SU-DHL-6 (cell line): ENCODE data around the gene RPL10.

Experiments used
- H2AFZ ChIP-seq: fragments of 200-600 bp; sonication (generic); 2 replicates; pipeline ENCODE4 v1.6.1; 2014; ENCODE audit warnings: low read depth, mild to moderate bottlenecking, moderate library complexity, mixed read lengths, antibody characterized with exemption, low read length; ENCODE audit not compliant: severe bottlenecking
- H3F3A ChIP-seq: fragments of 200-600 bp; shearing (Covaris generic); 2 replicates; pipeline ENCODE4 v1.6.0; 2016; ENCODE audit warnings: antibody characterized with exemption, mild to moderate bottlenecking; ENCODE audit not compliant: insufficient read depth
- H3K27ac ChIP-seq: fragments of 200-600 bp; sonication (generic); 2 replicates; pipeline ENCODE4 v1.5.1; 2016; ENCODE audit warnings: low read depth, mild to moderate bottlenecking, low read length, moderate library complexity, mixed read lengths
- H3K27me3 ChIP-seq: fragments of 200-600 bp; sonication (generic), shearing (Covaris generic); 2 replicates; pipeline ENCODE4 v1.6.0; 2014; ENCODE audit warnings: mild to moderate bottlenecking, low read length
- H3K36me3 ChIP-seq: fragments of 200-600 bp; sonication (generic); 2 replicates; pipeline ENCODE4 v1.6.1; 2014; ENCODE audit warnings: mild to moderate bottlenecking, low read length, mixed read lengths
- H3K4me2 ChIP-seq: fragments of 300-600, 200-600 bp; shearing (Covaris generic), sonication (generic); 2 replicates; pipeline ENCODE4 v1.6.0; 2014; ENCODE audit warnings: low read length, low read depth, mild to moderate bottlenecking; ENCODE audit not compliant: poor library complexity, severe bottlenecking
- H3K4me3 ChIP-seq: fragments of 200-600 bp; sonication (generic); 2 replicates; pipeline ENCODE4 v1.5.1; 2014; ENCODE audit warnings: antibody characterized with exemption, low read length, mild to moderate bottlenecking, mixed read lengths; ENCODE audit not compliant: insufficient read depth, poor library complexity, severe bottlenecking
- H3K79me2 ChIP-seq: fragments of 200-600 bp; sonication (generic); 2 replicates; pipeline ENCODE4 v1.6.1; 2014; ENCODE audit warnings: mild to moderate bottlenecking, low read length, moderate library complexity; ENCODE audit not compliant: insufficient read depth
- H3K9ac ChIP-seq: fragments of 200-600 bp; sonication (generic); 2 replicates; pipeline ENCODE4 v1.7.0; 2014; ENCODE audit warnings: mild to moderate bottlenecking, low read length
- H3K9me2 ChIP-seq: fragments of 200-600 bp; sonication (generic); replicated peaks from 2 replicates; pipeline ENCODE4 v1.6.1; 2014; ENCODE audit warnings: low read length; ENCODE audit not compliant: insufficient read depth
- H3K9me3 ChIP-seq: fragments of 200-600 bp; sonication (generic); 2 replicates; pipeline ENCODE4 v1.6.1; 2014; ENCODE audit warnings: low read length, mixed read lengths; ENCODE audit not compliant: insufficient read depth
- H4K20me1 ChIP-seq: fragments of 200-600 bp; sonication (generic); 2 replicates; pipeline ENCODE4 v1.6.1; 2014; ENCODE audit warnings: low read depth, mild to moderate bottlenecking, antibody characterized with exemption, low read length, moderate library complexity, mixed read lengths
- EZH2phosphoT487 ChIP-seq: fragments of 200-600 bp; sonication (generic), shearing (Covaris generic); conservative IDR thresholded peaks from 2 replicates; pipeline ENCODE4 v1.6.1; 2018; ENCODE audit warnings: mild to moderate bottlenecking, antibody characterized with exemption, low read length, moderate library complexity, mixed read lengths
- TF ChIP-seq, protein P1 (sequence below): fragments of 200-600 bp; sonication (generic); IDR thresholded peaks from one replicate; pipeline ENCODE4 v1.5.1; 2017; ENCODE audit warnings: antibody characterized with exemption, mild to moderate bottlenecking, low read length, moderate library complexity; ENCODE audit not compliant: insufficient read depth, poor library complexity, severe bottlenecking

RPL10 gene

DNA sequence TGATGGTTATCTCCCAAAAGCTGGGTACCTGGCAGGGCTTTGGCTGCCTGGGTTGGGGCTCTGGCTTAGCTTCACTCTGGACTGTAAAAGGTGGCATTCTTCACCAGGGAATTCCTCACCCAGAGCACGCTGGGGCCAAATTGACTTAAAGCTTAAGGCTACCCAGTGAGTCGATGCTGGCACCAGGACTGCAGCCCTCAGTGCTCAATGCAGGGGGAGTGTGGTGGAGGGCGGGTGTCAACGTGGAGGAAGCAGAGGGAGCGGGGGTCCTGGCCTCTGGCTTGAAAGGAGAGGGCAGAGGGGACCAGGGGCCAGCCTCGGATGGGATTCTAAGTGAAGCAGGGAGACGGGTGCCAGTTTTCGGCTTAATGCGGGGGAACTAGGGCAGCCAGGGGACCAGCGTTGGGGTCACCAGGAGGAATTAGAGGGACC lies 45.3 kb downstream of the RPL10 start:
- H3K27me3 ChIP-seq: no peaks in the 10 kb centered on the region
- no peaks in the 10 kb centered on the region for H3K9me3 ChIP-seq
- H3K9me2 ChIP-seq: no peaks in the 10 kb centered on the region
- H3K79me2 ChIP-seq: peaks cover 2% of the 10 kb centered on the region
- 0 out of 2 replicates have a peak, but pooled peaks cover 5% of the 10 kb centered on the region for H3F3A ChIP-seq
- H3K4me3 ChIP-seq: peak overlapping the region; percentile 56
- H3K9ac ChIP-seq: peak overlapping the region; percentile 86
- TF ChIP-seq, protein P1, sequence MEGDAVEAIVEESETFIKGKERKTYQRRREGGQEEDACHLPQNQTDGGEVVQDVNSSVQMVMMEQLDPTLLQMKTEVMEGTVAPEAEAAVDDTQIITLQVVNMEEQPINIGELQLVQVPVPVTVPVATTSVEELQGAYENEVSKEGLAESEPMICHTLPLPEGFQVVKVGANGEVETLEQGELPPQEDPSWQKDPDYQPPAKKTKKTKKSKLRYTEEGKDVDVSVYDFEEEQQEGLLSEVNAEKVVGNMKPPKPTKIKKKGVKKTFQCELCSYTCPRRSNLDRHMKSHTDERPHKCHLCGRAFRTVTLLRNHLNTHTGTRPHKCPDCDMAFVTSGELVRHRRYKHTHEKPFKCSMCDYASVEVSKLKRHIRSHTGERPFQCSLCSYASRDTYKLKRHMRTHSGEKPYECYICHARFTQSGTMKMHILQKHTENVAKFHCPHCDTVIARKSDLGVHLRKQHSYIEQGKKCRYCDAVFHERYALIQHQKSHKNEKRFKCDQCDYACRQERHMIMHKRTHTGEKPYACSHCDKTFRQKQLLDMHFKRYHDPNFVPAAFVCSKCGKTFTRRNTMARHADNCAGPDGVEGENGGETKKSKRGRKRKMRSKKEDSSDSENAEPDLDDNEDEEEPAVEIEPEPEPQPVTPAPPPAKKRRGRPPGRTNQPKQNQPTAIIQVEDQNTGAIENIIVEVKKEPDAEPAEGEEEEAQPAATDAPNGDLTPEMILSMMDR: no peak
- no peak for TF ChIP-seq EZH2phosphoT487
- H2AFZ ChIP-seq: no peak overlapping the region
- no peaks in the 10 kb centered on the region for H3K36me3 ChIP-seq
- no peaks in the 10 kb centered on the region for H4K20me1 ChIP-seq
- H3K27ac ChIP-seq: peak overlapping the region; percentile 15; the same call in 1 of the 2 replicates
- peak overlapping the region; percentile 67 for H3K4me2 ChIP-seq

DNA sequence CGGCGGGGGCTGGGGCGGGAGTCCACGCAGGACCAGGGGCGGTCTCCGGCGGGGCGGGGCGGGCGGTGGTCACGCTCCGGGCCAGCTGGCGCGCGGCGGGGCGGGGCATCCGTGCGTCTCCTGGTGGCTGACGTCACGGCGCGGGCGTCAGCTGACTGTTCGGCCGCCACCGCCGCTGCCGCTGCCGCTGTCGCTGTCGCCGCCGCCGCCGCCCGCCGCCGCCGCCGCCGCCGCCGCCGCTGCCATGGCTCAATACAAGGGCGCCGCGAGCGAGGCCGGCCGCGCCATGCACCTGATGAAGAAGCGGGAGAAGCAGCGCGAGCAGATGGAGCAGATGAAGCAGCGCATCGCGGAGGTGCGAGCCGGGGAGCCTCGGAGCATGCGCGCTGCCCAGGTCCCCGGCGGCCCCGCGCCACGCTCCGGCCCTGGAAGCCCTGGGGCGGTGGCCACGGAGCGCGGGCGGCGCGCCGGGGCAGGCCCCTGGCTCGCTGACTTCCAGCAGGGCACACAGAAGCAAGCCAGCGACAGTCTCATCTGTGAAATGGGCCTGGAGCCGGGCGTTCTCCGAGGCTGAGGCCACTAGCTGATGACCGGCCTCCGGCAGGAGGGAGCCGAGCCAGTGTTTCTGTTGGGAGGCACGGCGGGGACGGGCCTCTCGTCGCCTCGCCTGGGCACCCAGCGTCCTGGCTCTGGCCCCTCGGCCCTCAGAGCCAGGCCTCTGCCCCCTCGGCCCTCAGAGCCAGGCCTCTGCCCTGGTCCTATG lies 46.0 kb downstream of the RPL10 start, which contains the start of gene FAM50A:
Gene FAM50A, plus strand, starts transcription at position 150 of the 763 bp plus-strand sequence. Its CDS starts 95 bp downstream, at position 245.
- Histone ChIP-seq H3K79me2 (no peaks in the 10 kb centered on the region; the same call in 1 of the 2 replicates), H4K20me1 (no peaks in the 10 kb centered on the region)

DNA sequence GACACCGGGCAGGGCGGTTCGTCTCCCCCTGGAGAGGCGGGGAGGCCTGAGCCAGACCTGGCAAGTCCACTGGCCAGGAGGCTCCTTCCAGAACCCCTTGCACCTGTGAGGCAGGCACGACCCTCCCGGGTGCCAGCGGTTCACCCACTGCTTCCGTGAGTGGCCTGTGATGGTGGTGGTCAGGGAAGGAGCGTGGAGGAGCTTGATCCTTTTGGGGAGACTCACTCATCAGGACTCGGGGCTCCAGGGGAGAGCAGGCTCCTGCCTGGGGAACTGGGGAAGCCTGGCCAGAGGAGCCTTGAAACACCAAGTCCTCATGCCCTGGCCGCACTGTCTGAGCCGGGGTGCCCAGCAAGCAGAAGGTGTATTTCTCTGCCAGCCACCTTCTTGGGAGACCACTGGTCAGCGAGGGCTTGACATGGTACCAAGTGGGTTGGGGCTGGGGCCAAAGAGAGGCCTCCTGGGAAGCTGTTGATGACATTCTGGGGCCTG lies 46.6 kb downstream of the RPL10 start:
- H3K9me2 ChIP-seq: no peaks in the 10 kb centered on the region
- TF ChIP-seq EZH2phosphoT487: no peak
- TF ChIP-seq, protein P1: no peak
- no peak overlapping the region for H3K27ac ChIP-seq
- no peaks in the 10 kb centered on the region for H4K20me1 ChIP-seq
- H3K4me3 ChIP-seq: peak overlapping the region; percentile 66
- peak overlapping the region; percentile 72 for H3K4me2 ChIP-seq
- 0 out of 2 replicates have a peak, but pooled peaks cover 5% of the 10 kb centered on the region for H3F3A ChIP-seq
- no peaks in the 10 kb centered on the region for H3K27me3 ChIP-seq
- peak overlapping the region; percentile 86 for H3K9ac ChIP-seq
- no peaks in the 10 kb centered on the region for H3K9me3 ChIP-seq
- H3K36me3 ChIP-seq: no peaks in the 10 kb centered on the region
- H3K79me2 ChIP-seq: no peaks in the 10 kb centered on the region; the same call in 1 of the 2 replicates
- no peak overlapping the region for H2AFZ ChIP-seq

More for the DNA sequence above, 46.0 kb downstream of the RPL10 start, which contains the start of gene FAM50A:
- Histone ChIP-seq H2AFZ (no peak within 1 kb of the TSS), H3K27me3 (no peaks in the 10 kb centered on the region), H3K4me3 (peak within 1 kb of the TSS; percentile 66), H3K9me2 (no peaks in the 10 kb centered on the region), H3K36me3 (no peaks in the 10 kb centered on the region), H3F3A (0 out of 2 replicates have a peak, but pooled peaks cover 5% of the 10 kb centered on the region), H3K9ac (peak within 1 kb of the TSS; percentile 86), H3K4me2 (peak within 1 kb of the TSS; percentile 72), H3K27ac (peak within 1 kb of the TSS; percentile 15; the same call in 1 of the 2 replicates), H3K9me3 (no peaks in the 10 kb centered on the region)
- TF ChIP-seq, protein P1: no peak
- no peak for TF ChIP-seq EZH2phosphoT487
